ENCODE measurements around the gene CREB5. TPM values are rescaled to one million over a fixed set of nuclear protein-coding genes. Genes with fewer than 3 reads are reported as not detected.

Gene CREB5
- total RNA-seq, 4 donors from 2014 or later = 0.90 to 10.1 (median 4.9) TPM

- no peaks in the 10 kb centered on the region for H3K27me3 ChIP-seq
- ATAC-seq = no peak
- intact Hi-C loops (cut with DNase I; ENCODE audit: low total_unique reads) (no loop called here), in situ Hi-C loops (cut with MboI; ENCODE audit: low sequenced_read_pairs in 4 of 4) (no loop called here)
- TF ChIP-seq POLR2A (IDR thresholded peaks at IDR 0.05) = no peak
- TF ChIP-seq, protein P1, sequence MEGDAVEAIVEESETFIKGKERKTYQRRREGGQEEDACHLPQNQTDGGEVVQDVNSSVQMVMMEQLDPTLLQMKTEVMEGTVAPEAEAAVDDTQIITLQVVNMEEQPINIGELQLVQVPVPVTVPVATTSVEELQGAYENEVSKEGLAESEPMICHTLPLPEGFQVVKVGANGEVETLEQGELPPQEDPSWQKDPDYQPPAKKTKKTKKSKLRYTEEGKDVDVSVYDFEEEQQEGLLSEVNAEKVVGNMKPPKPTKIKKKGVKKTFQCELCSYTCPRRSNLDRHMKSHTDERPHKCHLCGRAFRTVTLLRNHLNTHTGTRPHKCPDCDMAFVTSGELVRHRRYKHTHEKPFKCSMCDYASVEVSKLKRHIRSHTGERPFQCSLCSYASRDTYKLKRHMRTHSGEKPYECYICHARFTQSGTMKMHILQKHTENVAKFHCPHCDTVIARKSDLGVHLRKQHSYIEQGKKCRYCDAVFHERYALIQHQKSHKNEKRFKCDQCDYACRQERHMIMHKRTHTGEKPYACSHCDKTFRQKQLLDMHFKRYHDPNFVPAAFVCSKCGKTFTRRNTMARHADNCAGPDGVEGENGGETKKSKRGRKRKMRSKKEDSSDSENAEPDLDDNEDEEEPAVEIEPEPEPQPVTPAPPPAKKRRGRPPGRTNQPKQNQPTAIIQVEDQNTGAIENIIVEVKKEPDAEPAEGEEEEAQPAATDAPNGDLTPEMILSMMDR (IDR thresholded peaks at IDR 0.05 in 4 of 5, conservative IDR thresholded peaks at IDR 0.05 in 1 of 5) = no peak
- H3K36me3 ChIP-seq = no peaks in the 10 kb centered on the region
- H3K9me3 ChIP-seq = no peaks in the 10 kb centered on the region
- DNase-seq = no peak
- H3K27ac ChIP-seq = no peak overlapping the region
- no peak overlapping the region for H3K4me3 ChIP-seq
- peaks cover 9 to 11% of the 10 kb centered on the region in 2 donors for H3K4me1 ChIP-seq
Observed at GRCh38 chr7:28532181-28532580, 119.9 kb downstream of the CREB5 start.

GRCh38 chr7:28533267-28533666 lies 120.9 kb downstream of the CREB5 start:
- DNase-seq (no peak), ATAC-seq (no peak)
- no peak for TF ChIP-seq POLR2A (IDR thresholded peaks at IDR 0.05)
- TF ChIP-seq, protein P1 (IDR thresholded peaks at IDR 0.05 in 4 of 5, conservative IDR thresholded peaks at IDR 0.05 in 1 of 5) = no peak

DNA sequence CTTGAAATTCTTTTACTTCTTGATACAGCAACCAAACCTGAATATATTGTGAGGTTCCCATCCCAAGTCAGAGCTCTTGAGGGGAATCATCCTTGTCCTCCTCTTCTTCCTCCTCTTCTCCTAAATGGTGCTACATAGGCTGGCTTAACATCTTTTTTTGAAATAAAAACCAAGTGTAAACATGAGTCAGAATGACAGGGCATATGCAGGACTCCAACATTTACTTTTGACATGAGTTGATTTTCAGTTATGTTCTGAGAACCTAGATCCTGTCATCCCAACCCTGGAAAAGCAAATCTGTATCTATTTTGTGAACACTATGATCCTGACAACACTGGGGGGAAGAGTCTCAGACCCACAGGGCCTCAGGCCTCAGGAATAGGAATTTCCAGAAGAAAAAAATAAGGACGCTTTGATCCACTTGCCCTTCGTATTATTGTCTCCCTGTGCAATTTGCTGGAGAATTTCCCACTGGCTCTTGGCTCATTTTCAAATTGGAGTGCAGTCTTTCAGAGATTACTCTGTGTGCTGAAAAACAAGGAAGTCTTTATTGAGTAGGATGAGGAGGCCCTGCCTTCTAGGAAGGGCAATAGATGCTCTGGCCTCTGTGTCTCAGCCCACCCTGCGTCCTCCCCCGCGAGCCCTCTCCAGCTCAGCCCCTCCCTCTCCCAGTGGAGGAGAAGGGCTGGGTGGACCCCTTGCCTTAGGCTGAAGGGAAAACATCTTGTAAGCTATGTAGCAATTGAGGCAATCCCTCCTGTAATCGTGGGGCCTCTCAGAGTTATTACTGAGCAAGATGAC lies 121.6 kb downstream of the CREB5 start:
- in situ Hi-C loops (cut with MboI; ENCODE audit: low sequenced_read_pairs in 4 of 4) = no loop called here
- no peaks in the 10 kb centered on the region for H3K27me3 ChIP-seq
- H3K27ac ChIP-seq = peak overlapping the region in 3 of 4 donors; percentile 2 to 53 (median 50)
- no peak for TF ChIP-seq POLR2A (IDR thresholded peaks at IDR 0.05)
- TF ChIP-seq, protein P1 (IDR thresholded peaks at IDR 0.05 in 4 of 5, conservative IDR thresholded peaks at IDR 0.05 in 1 of 5) = no peak
- no peak overlapping the region for H3K4me3 ChIP-seq
- no peaks in the 10 kb centered on the region for H3K9me3 ChIP-seq
- peak; percentile 14 to 35 for DNase-seq
- intact Hi-C loops (cut with DNase I; ENCODE audit: low total_unique reads) = no loop called here
- peaks cover 9 to 11% of the 10 kb centered on the region in 2 donors for H3K4me1 ChIP-seq
- H3K36me3 ChIP-seq = no peaks in the 10 kb centered on the region
- ATAC-seq = peak; percentile 37 to 52

More at GRCh38 chr7:28533267-28533666, 120.9 kb downstream of the CREB5 start:
- H3K4me1 ChIP-seq = peaks cover 9 to 11% of the 10 kb centered on the region in 2 donors
- peak overlapping the region in 1 of 4 donors; percentile 53 for H3K27ac ChIP-seq
- no peaks in the 10 kb centered on the region for H3K9me3 ChIP-seq
- in situ Hi-C loops (cut with MboI; ENCODE audit: low sequenced_read_pairs in 4 of 4) = no loop called here
- intact Hi-C loops (cut with DNase I; ENCODE audit: low total_unique reads) = no loop called here
- H3K4me3 ChIP-seq = no peak overlapping the region
- no peaks in the 10 kb centered on the region for H3K27me3 ChIP-seq
- H3K36me3 ChIP-seq = no peaks in the 10 kb centered on the region

- in situ Hi-C loops (cut with MboI; ENCODE audit: low sequenced_read_pairs in 4 of 4) = no loop called here
- Histone ChIP-seq H3K4me1 (peaks cover 9 to 11% of the 10 kb centered on the region in 2 donors), H3K9me3 (no peaks in the 10 kb centered on the region), H3K27me3 (no peaks in the 10 kb centered on the region), H3K4me3 (no peak overlapping the region), H3K27ac (no peak overlapping the region), H3K36me3 (no peaks in the 10 kb centered on the region)
- ATAC-seq = no peak
- TF ChIP-seq, protein P1 (IDR thresholded peaks at IDR 0.05 in 4 of 5, conservative IDR thresholded peaks at IDR 0.05 in 1 of 5) = no peak
- no peak for TF ChIP-seq POLR2A (IDR thresholded peaks at IDR 0.05)
- DNase-seq = no peak
- intact Hi-C loops (cut with DNase I; ENCODE audit: low total_unique reads) = no loop called here
Observed at GRCh38 chr7:28536259-28536658, 123.9 kb downstream of the CREB5 start.

Data from gastrocnemius medialis (tissue), 4 donors.